H1 (cell line): ENCODE data around the gene AHDC1. TPM values are rescaled to one million over a fixed set of nuclear protein-coding genes. Genes with fewer than 3 reads are reported as not detected.
A peak's percentile ranks its signal among the peaks of the same experiment; 100 is the strongest.

ENCODE experiments used
- CBX5 ChIP-seq: fragments of 300-800, 300-1000 bp; sonication (generic); IDR thresholded peaks from 2 replicates; pipeline ENCODE4 v1.7.1; 2016; ENCODE audit warnings: antibody characterized with exemption, low read length, low read depth
- CTBP2 ChIP-seq: IDR thresholded peaks from 2 replicates; pipeline ENCODE4 v1.7.0; 2011; ENCODE audit warnings: borderline replicate concordance, mild to moderate bottlenecking, moderate library complexity, mixed read lengths, low read length; ENCODE audit not compliant: insufficient read depth, insufficient read length
- JUND ChIP-seq: IDR thresholded peaks from 2 replicates; pipeline ENCODE4 v1.6.1; 2011; ENCODE audit warnings: mild to moderate bottlenecking, improper control_type of control experiment, low read length
- RAD21 ChIP-seq, 2 experiments: IDR thresholded peaks in 1 of 2; conservative IDR thresholded peaks in 1 of 2; 2 replicates each; pipeline ENCODE4 v1.6.1; 2011; ENCODE audit warnings: low read depth in 2 of 2, low read length in 2 of 2, improper control_type of control experiment in 1 of 2, inconsistent platforms in 1 of 2, mild to moderate bottlenecking in 1 of 2, moderate library complexity in 1 of 2
- polyA plus RNA-seq, 7 experiments: library from polyadenylated mRNA; depleted of rRNA in 3 of 7; stranded (reverse) in 5 of 7; unstranded in 2 of 7; fragments of >200 nt in 5 of 7; fragments of 200-250 nt in 2 of 7; gene quantifications; 1 replicate in 5 of 7; 2 replicates in 1 of 7; 4 replicates in 1 of 7; pipeline versions ENCODE4 v1.2.1 to v1.2.3, GENCODE V29; 2011 to 2013; ENCODE audit warnings: missing spikeins in 2 of 7, mixed read lengths in 2 of 7
- total RNA-seq: library from RNA; stranded (reverse); fragmentation: NEBNext Ultra II Directional; extraction: Animal tissue kit (Norgen Biotek cat#: 25700); gene quantifications from 2 replicates; pipeline ENCODE4 v1.2.1, GENCODE V29; 2021

Gene AHDC1
- total and polyA plus RNA-seq, 2 of the 8 experiments (the other 6 are each of a cell fraction or from before 2014, with no cell fraction given), result 4.4 to 35.1 TPM

GRCh38 chr1:27616441-27616840, 12.5 kb upstream of the AHDC1 start (continued):
- TF ChIP-seq RAD21 (IDR thresholded peaks at IDR 0.05 in 1 of 2, conservative IDR thresholded peaks at IDR 0.05 in 1 of 2; ENCODE audit: low read depth in 2 of 2, low read length in 2 of 2) (peak; percentile 39 to 57), CBX5 (no peak), JUND (no peak), CTBP2 (no peak)
